GM13976 (cell line): ENCODE data around the gene RBM12.
"Not testable (repeated sequence)": the region's sequence is repeated elsewhere in the genome, so short reads cannot be mapped to it uniquely, and the experiment has no call there.

Experiments used
- DNase-seq: peaks from one replicate; pipeline ENCODE4 v3.0.0; 2012; ENCODE audit warnings: low spot score
- CTCF ChIP-seq: IDR thresholded peaks from 2 replicates; pipeline ENCODE4 v1.5.1; 2012; ENCODE audit warnings: borderline replicate concordance, mild to moderate bottlenecking; ENCODE audit not compliant: insufficient read depth; ENCODE audit errors: extremely low read depth, missing control alignments, control extremely low read depth
- in situ Hi-C: fragments of 300-500 bp; cut with MboI; formaldehyde crosslinking; loops from one replicate; pipeline ENCODE4 v1.12.0; 2022; ENCODE audit warnings: low sequenced_read_pairs, mixed read lengths, inconsistent platforms; ENCODE audit not compliant: unreplicated experiment

Gene RBM12, protein sequence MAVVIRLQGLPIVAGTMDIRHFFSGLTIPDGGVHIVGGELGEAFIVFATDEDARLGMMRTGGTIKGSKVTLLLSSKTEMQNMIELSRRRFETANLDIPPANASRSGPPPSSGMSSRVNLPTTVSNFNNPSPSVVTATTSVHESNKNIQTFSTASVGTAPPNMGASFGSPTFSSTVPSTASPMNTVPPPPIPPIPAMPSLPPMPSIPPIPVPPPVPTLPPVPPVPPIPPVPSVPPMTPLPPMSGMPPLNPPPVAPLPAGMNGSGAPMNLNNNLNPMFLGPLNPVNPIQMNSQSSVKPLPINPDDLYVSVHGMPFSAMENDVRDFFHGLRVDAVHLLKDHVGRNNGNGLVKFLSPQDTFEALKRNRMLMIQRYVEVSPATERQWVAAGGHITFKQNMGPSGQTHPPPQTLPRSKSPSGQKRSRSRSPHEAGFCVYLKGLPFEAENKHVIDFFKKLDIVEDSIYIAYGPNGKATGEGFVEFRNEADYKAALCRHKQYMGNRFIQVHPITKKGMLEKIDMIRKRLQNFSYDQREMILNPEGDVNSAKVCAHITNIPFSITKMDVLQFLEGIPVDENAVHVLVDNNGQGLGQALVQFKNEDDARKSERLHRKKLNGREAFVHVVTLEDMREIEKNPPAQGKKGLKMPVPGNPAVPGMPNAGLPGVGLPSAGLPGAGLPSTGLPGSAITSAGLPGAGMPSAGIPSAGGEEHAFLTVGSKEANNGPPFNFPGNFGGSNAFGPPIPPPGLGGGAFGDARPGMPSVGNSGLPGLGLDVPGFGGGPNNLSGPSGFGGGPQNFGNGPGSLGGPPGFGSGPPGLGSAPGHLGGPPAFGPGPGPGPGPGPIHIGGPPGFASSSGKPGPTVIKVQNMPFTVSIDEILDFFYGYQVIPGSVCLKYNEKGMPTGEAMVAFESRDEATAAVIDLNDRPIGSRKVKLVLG

DNA sequence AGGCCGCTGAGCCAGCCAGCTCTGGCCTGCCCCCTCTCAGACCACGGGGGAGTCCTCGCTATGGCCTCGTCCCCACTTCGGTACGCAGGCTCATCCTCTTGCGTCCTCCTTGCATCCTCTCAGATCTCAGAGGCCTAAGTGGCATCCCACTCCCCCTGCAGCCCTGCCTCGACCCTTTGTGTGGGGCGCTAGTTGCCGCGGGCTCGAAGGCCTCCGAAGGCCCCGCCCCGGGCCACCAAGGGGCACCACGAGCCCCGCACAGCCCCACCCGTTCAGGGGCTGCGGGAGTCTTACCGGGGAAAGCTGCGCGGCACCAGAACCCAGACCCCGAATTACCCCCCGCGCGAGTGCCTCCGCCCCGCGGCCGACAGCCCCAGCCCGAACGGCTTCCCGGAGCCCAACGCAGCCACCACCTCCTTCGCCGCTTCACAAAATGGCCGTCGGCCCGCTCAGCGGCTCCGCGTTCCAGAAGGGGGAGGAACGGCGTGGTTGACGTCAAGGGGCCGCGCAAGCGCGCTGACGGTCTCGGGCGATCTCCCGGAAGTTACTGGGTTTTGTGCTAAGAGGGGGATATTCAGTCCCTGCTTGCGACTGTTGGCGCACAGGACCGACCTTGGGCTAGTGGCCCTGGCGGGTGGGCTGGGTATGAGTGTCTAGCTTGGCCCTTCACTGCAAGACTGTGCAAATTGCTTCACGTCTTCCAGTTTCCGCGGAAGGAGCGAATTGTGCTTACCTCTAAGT is at the start of gene RBM12, which contains the start of gene CPNE1:
Gene RBM12, minus strand, starts transcription at position 435 of the 741 bp plus-strand sequence. CDS start 9,578 bp downstream, outside the sequence.
Gene CPNE1, minus strand, starts transcription at position 435 of the 741 bp plus-strand sequence. CDS start 31,977 bp downstream, outside the sequence.
- DNase-seq, result peak; percentile 99
- in situ Hi-C loops, result no loop called here
- no peak for TF ChIP-seq CTCF

GRCh38 chr20:35714127-35714526 is 49.4 kb upstream of the RBM12 start:
- in situ Hi-C loops, result no loop called here
- TF ChIP-seq CTCF, result no peak
- no peak for DNase-seq

- in situ Hi-C loops, DNase-seq: not testable (repeated sequence)
Measured at GRCh38 chr20:35713120-35713519, 48.4 kb upstream of the RBM12 start.

- in situ Hi-C loops, result no loop called here
- no peak for TF ChIP-seq CTCF
- no peak for DNase-seq
Measured at GRCh38 chr20:35711588-35712209, 47.0 kb upstream of the RBM12 start.

DNA sequence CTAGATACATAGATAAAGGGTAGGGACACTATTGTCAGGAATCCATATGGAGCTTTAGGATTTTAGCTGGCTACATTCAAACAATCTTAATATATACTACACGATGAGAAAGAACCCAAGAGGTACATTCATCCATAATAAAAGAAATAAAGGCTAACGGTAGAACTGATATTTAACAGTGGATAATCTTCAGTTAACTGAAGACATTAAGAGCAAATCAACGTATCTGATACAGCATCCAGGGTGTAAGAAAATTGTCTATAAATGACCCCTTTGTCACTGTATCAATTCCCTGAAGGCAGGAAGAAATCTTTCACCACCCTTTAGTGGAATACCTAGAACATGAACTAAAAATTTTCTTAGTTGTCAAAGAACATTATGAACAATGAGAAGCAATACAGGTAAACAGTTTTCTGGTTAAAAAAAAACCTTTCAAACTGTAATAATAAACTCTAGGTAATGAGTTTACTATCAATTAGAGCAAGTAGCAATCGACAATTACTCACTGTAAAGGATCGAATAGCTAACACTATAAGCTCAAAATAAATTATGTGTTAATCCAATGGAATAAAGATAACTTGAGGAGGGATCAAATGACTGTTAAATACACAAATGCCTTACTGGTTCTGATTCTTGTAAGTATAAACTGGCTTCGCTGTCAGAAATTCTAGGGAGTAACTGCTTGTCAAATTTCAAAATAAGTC is 46.3 kb upstream of the RBM12 start:
- in situ Hi-C loops, result no loop called here
- DNase-seq, result no peak
- TF ChIP-seq CTCF, result no peak

DNA sequence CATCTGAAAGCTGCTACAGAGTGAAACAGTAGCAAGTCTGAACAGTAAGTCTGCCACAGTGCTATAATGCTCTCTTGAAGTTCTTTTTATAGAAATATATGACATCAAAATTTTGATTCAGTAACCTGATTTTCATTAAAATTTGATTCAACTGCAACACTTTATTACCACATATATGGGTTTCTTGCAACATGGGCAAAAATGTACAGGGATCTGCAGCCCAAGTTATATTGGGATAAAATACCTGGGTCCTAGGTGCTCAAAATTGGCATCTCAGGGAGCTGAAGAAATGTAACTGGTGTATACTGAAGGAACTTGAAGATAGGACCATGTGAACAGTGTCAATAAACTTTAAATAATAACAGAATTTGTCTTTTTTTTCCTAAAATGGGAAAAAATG is 45.3 kb upstream of the RBM12 start:
- TF ChIP-seq CTCF, result no peak
- no peak for DNase-seq
- in situ Hi-C loops, result no loop called here
